KOPT-K1 (cell line): Measurements from ENCODE around the gene FAM107A.

ENCODE experiments used
- H3K27ac ChIP-seq: fragments of 200-600 bp; sonication (generic); 2 replicates; pipeline ENCODE4 v1.5.1; 2016; ENCODE audit warnings: antibody characterized with exemption, mild to moderate bottlenecking, low read depth, low read length; ENCODE audit not compliant: poor library complexity, severe bottlenecking
- H3K36me3 ChIP-seq: fragments of 200-600 bp; sonication (generic); 2 replicates; pipeline ENCODE4 v1.5.1; 2017; ENCODE audit warnings: antibody characterized with exemption, mild to moderate bottlenecking, low read length, moderate library complexity; ENCODE audit not compliant: insufficient read depth
- H3K9me3 ChIP-seq: fragments of 200-600 bp; sonication (generic); 2 replicates; pipeline ENCODE4 v1.5.1; 2017; ENCODE audit warnings: antibody characterized with exemption, low read length, mild to moderate bottlenecking; ENCODE audit not compliant: insufficient read depth, poor library complexity, severe bottlenecking

FAM107A gene

DNA sequence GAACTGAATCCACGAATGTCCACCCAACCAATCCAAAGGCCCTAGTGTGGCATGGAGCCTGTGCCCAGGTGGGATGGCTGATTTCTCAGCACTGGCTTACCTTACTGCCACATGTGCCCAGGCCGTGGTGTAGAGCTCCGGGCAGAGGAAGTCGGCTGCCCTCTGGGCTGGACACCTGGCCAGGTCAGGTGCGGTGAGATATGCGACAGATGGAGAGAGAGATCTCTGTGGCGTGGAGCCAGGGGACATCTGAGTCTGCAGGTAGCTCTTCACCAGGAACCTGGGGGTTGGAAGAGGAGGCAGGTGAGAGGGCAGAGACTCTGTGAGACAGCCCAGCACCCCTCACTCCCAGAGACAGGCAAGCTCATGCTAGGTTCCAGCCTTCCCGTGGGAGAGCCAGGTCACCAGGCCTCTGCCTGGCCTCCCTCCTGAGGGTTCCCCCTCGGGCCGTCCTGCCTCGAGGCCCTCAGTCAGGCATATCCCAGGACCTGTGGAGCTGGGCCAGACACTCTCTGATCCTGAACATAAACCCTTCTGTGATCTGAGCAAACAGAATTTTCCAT, 52.8 kb downstream of the FAM107A start:
- Histone ChIP-seq H3K9me3 (no peaks in the 10 kb centered on the region), H3K36me3 (no peaks in the 10 kb centered on the region), H3K27ac (no peak overlapping the region)

GRCh38 chr3:58522759-58523425, 54.3 kb downstream of the FAM107A start:
- H3K36me3 ChIP-seq: no peaks in the 10 kb centered on the region
- no peaks in the 10 kb centered on the region for H3K9me3 ChIP-seq
- no peak overlapping the region for H3K27ac ChIP-seq

- Histone ChIP-seq H3K36me3 (no peaks in the 10 kb centered on the region), H3K9me3 (no peaks in the 10 kb centered on the region), H3K27ac (no peak overlapping the region)
Measured at GRCh38 chr3:58521917-58522631, 55.1 kb downstream of the FAM107A start.

DNA sequence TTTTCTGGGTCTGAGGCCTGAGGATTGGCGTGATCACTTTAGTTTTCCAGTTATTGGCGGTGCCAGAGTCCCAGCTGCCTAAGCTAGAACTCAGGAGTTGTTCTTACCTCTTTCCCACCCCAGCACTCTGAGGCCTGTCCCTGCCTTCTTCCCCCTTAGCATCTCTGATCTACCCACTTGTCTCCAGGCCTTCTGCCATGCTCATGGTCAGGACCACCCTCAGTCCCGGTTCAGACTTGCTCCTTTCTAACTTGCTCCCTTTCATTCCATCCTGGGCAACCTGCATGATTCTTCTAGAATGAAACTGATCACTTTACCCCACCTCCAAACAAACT, 55.9 kb downstream of the FAM107A start:
- no peak overlapping the region for H3K27ac ChIP-seq
- H3K9me3 ChIP-seq: no peaks in the 10 kb centered on the region
- no peaks in the 10 kb centered on the region for H3K36me3 ChIP-seq

DNA sequence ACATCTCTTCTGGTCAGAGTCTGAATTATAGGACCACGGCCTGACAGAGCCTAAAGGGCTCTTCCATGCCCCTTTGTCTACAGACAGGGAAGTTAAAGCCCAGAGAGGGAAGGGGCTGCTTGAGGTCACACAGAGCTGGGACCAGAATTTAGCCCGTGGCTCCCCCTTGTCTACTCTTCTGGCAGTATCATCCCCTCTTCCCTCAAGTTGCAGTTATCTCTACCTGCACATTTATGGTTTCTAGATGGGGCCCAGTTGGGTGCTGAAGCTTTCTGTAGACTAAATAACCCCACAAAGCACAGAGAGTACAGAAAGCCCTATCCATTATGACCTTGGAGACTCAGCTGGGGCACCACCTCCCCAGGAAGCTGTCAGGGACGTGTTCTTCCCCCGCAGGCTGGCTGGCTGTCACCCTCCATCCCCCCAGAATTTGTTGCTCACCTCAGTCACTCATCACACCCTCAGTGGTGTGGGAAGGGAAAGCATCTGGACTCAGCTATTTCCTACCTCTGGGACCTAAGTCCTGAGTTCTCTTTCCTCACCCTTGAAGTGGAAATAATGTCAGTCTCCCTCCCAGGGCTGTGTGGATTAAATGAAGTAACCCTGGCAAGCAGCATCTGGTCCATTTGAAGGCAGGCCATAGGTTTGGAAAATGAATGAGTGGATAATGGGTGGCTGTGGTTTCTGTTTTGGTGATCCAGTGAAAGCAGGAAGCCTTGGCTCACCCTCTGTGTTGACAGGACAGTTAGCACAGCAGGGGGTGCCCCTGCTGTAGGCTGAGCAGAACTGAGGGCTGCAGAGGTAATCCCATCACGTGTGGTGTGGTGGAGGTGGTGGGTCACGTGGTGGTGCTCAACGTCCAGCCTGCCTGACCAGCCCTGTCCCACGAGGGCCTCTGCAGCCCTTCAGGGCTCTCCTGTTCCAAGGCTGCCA, 56.5 kb downstream of the FAM107A start:
- no peaks in the 10 kb centered on the region for H3K9me3 ChIP-seq
- H3K27ac ChIP-seq: no peak overlapping the region
- H3K36me3 ChIP-seq: no peaks in the 10 kb centered on the region

- Histone ChIP-seq H3K36me3 (no peaks in the 10 kb centered on the region), H3K9me3 (no peaks in the 10 kb centered on the region), H3K27ac (no peak overlapping the region)
Measured at GRCh38 chr3:58519668-58520402, 57.4 kb downstream of the FAM107A start.

DNA sequence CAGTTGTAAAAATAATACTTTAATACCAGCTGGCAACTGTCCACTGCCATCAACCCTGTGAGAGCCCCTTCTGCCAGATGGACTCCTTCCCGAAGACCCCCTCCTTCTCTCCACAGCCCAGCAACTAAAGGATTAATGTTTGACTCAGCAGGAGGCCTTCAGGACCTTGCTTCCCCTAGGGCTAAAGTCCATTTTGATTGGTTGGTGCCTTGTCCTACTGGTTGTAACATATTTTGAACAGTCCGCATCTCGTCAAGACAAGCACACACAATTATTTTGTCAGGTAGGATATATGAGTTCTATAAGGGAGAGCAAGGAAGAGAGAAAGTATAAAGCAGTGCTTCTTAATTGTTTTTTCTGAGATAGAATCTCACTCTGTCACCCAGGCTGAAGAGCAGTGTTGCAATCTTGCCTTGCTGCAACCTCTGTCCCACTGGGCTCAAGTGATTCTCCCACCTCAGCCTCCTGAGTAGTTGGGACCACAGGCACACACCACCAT, 58.9 kb downstream of the FAM107A start:
- no peaks in the 10 kb centered on the region for H3K9me3 ChIP-seq
- H3K36me3 ChIP-seq: no peaks in the 10 kb centered on the region
- no peak overlapping the region for H3K27ac ChIP-seq

- no peak overlapping the region for H3K27ac ChIP-seq
- no peaks in the 10 kb centered on the region for H3K36me3 ChIP-seq
- H3K9me3 ChIP-seq: no peaks in the 10 kb centered on the region
Measured at GRCh38 chr3:58514405-58514804, 62.8 kb downstream of the FAM107A start.
